GM19452 (cell line): Measurements from ENCODE around the gene SHQ1.
"Not testable (repeated sequence)": the region's sequence is repeated elsewhere in the genome, so short reads cannot be mapped to it uniquely, and the experiment has no call there.

ENCODE experiments used
- ATAC-seq: cut with Tn5 transposase; IDR thresholded peaks from one replicate; pipeline ENCODE4 v1.9.1; 2021; ENCODE audit not compliant: unreplicated experiment

The SHQ1 gene

GRCh38 chr3:72754582-72754981 lies 93.7 kb downstream of the SHQ1 start:
- no peak for ATAC-seq

DNA sequence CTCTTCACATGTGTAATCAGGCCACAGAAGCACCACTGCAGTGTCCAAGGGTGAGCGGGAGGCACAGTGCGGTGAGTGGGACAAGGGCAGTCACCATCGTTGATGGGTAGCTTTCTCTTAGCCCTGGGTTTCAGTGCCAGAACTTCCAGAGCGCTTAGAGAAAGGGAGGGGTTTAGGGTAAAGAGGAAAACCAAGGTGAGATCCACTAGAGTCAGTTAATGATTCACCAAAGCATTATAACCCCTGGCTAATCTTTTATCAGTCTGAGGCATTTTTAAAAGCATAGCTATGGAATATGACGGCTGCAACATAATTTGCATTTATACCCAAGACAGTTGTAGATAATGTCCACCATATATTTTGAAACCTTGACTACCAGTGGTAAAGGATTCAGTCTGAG lies 94.8 kb downstream of the SHQ1 start:
- ATAC-seq = no peak

DNA sequence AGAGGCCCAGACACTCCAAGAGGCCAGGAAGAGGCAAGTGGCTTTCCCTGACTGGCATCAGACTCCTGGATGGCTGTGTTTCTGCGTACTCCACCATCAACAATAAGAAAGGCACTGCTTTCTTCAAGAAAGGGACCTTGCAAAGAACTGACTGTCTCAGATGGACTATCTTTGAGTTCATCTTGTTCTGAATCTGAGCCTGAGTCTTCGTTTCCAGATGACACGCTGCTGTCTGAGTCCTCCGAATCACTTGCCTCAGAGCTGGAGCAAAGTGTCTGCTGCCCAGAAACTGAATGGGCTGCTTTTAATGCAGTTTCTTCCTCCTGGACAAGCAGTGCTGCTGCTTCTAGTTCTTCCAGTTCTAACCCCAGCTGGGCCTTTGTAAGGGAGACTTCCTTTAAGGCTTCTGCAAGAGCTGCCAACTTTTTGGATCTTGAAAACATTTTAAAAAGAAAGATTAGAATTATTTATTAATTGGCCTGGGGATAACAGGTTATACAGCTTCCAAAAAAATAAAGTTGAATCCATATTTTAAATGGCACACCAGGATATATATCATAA lies 97.8 kb downstream of the SHQ1 start:
- ATAC-seq = no peak

- no peak for ATAC-seq
These were observed 99.6 kb downstream of the SHQ1 start for GRCh38 chr3:72748659-72749058.

DNA sequence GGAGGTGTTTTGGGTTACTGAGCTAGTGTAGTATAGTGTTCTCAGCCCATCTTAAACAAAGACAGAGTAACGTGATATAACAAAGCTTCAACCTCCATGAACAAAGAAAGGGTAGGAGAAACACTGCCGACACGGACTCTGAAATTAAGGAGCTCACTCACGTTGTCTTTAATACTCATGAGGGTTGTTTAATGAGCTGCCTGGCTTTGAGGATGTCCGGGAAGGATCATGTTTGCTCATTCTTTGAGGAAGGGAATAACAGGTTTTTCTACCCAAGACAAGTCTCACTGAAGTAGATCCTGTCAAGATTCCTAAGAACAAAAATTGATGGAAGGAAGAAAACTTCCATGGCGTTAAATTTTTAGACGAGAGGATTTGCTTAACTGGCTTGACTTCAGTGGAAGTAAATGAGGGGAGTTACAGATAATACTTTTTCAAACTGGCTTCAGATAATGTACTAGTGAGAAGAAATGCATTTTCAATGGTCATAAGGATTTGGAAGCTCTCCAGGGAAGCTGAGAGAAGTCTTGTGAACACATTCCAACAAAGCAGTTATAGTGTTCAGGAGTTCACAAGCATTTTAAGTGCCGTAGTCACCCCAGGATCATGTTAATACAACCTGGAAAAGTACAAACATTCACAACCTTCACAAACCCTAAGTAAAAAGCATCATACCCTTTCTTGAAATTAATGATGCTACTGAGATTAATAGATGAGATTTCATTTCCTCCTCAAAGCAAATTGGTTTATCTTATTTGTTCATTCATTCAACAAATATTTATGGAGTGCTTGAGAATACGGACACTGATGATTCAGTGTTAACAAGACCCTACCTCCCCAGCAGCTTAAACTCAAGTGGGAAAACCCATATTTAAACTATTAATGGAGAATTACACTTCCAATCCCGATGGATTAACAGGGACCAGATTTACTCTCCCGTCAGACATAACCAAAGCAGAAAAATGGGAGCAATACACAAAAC lies 101.5 kb downstream of the SHQ1 start:
- no peak for ATAC-seq

DNA sequence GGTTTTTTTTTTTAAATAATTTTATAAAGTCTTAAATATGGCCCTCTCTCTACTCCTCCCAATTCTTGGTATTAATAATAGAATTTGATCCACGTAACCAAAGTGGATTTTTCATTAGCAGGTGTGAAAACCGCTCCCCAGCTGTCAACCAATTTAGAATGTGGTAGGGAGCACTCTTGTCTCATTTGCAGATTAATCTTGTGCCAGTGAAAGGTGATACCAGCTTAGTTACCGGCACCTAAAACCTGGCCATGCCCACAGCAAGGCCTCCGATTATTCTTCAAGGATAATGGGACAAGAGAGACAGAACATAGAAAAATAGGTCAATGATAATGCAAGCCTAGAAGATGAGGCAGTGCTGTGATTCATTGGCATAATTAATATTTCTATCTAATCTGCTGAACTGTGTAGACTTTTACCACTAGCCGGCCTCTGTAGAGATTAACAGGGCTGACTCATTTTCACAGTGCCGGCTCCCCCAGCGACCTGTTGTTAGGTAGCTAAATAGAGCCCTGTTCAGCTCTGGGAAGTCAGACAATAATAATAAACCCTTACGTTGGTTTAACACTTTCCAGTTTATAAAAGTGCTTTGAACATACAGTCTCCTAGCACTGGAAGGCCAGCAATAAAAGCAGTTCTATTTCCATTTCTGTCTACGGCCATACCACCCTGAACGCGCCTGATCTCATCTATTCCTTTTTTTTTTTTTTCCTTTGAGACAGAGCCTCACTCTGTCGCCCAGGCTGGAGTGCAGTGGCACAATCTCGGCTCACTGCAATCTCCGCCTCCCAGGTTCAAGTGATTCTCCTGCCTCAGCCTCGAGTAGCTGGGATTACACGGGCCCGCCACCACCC lies 102.9 kb downstream of the SHQ1 start:
- no peak for ATAC-seq

DNA sequence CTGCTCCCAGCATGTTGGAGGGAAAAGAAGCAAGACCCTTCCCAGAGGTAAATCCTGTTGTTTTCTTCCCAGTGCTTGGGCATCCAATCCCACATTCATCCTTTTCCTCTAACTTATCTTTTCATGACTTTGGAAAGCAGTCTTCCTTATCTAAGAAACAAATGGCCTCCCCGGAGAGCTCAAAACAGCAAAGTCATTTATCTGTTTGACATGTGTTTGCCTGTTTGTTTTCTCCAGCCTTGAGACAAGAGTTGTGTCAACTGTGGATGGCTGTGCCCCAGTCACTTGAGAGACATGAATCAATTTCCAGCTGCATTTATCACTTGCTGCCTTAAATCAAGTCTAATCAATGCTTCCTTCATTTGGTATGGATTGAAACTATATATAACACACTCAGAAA lies 103.9 kb downstream of the SHQ1 start:
- ATAC-seq = no peak

DNA sequence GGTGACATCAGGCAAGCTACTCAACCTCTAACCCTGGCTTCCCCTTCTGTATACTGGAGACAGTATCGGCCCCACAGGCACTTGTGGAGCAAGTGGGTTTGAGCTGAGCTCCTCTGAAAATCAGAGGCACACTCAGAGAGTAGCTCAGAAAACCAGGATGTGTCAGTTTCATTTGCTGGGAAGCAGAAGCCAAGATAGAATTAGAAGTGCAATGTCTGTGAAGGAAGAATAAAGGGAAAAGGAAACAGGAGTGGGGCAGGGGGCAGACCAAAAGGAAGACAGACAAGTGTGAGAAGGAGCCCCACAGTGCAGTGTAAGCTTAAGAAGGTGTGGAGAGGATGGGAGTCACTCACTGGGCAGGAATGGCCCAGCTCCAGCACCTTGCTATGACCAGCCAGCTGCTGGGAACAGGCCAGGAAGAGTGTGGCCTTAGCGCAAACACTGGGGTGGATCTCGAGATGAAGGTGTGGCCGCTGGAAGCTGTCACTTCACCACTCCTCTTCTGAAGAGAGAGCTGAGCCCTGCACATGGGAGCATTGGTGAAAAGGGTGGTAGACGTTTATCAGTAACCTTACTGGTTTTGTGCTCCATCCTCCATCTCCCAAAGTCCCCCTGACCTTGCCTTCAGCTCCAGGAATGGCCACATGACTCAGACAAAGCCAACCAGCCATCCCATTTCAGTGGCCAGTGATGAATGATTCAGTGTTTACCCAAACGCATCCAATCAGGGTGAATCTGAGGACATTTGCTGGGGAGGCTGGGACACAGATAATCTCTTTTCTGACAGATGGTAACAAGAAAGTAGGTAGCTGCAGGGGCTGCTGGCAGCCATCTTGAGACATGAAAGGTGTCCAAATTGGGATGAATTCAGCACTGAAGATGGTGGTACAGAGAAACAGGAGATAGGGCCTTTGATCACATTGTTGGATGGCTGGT lies 108.4 kb downstream of the SHQ1 start:
- ATAC-seq = no peak

GRCh38 chr3:72738752-72739530 lies 109.3 kb downstream of the SHQ1 start:
- peak; percentile 49 for ATAC-seq

- not testable (repeated sequence) for ATAC-seq
These were observed 113.2 kb downstream of the SHQ1 start for GRCh38 chr3:72735072-72735471.

- no peak for ATAC-seq
These were observed 114.6 kb downstream of the SHQ1 start for GRCh38 chr3:72733676-72734075.

DNA sequence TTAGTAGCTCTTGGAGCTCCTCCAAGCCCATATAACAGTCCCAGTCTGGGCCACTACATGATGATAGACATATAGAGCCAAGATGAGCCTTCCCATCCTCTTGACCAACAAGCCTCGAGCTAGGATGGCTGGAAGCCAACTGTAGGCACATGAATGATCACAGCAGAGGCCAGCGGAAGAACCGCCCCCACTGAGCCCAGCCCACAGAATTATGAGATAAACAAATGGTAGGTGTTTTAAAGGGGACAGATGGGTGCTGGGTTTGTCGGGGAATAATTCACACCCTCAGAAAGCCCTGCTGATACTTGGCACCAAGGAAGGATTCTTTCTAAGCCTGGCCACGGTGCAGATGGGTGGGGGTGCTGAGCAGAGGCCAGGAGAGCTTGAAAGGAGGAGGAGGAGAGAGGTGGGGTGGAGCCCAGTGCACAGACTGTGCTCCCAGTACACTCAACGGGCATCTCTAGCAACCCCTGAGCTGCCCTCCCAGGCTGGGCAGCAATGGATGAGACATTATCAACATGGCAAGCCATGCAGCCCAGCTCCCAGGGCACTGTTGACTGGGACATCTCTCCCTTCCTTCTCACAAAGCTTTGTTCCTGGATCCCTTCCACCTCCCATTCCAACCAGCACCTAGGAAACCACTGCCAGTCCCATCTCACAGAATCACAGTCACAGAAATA lies 115.4 kb downstream of the SHQ1 start:
- ATAC-seq = not testable (repeated sequence)

DNA sequence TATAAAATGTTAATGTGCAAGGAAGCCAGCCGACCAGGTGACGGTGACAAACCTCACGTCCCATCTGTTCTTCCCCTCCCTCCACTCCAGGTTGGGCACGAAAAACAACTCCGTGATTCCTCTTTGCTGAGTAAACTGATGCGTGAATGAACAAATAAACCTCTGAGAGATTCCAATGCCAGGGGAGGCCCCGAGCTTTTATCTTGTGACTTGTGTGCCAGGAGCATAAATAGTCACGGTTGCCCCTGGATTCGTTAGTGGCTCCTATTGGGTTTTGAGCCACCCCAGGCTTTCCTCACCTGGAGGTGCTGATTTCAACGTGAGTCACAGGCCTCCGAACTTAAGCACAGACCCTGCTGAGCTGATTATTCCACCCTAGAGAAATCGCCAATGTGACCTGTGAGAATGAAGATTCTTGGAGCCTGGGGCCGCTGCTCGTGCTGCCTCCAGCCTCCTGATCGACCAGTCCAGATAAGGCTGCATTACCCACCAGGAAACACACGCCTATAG lies 119.2 kb downstream of the SHQ1 start:
- ATAC-seq = no peak

DNA sequence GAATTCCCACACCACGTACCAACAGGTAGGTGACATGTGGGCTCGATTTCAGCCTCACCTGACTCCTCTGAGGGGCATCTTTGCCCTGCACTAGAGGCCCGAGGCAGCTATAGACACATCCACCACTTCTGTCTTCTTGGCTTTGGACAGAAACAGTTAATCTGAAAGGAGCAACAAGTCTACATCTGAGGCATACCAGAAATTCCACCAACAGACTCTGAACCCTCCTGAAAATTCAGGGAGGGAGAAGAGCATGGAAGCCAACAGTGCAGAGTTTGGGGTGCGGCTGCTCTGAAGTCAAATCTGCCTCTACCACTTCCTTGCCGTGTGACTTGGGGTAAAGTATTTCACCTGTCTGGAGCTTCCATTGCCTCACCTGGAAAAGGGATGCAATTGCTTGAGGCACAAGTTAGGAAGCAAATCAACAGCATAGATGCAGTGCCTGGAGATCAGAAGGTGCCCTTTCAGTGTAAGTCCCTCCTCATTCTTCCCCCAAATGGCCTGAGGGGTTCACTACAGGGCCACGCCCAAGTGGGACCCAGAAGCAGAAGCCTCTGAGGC lies 119.8 kb downstream of the SHQ1 start:
- no peak for ATAC-seq

DNA sequence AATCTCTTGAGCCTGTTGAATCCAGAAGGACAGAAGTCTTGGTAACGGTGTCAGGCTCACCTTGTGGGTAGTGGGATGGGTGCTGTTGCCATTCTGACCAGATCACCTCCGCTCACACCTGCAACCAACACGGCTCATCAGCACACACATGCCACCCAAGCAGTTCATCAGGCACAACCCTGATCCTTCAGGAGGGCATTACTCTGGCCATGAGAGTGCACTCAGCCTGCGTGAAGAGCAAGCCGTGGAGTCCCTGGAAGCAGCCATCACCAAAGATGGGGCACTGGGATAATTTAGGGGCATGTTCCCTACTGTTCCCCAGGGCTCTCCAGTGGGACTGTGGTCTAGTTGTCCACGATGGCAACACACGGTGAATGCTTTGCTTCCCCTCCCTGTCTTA lies 120.5 kb downstream of the SHQ1 start:
- ATAC-seq = no peak

- ATAC-seq = no peak
These were observed 121.1 kb downstream of the SHQ1 start for GRCh38 chr3:72727172-72727571.

DNA sequence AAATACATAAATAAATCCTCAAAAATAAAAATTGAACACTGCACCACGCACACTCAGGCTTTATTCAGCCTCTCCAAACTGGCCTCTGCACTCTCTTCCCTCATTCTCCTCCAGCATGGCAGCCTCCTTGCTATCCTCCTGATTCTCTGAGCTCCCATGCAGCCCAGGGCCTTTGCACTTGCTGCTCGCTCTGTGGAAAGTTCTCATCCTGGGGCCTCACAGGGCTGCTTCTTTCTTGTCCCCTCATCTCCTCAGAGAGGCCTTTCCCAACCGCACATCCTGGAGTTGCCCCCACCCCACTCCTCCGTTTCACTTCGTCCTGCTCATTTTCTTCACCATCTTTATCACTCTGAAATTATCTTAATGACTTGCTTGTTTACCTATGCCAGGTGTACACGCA lies 123.0 kb downstream of the SHQ1 start:
- no peak for ATAC-seq

- ATAC-seq = no peak
These were observed 124.2 kb downstream of the SHQ1 start for GRCh38 chr3:72724070-72724469.
